ENCODE results near the gene LCE2D. TPM values are rescaled to one million over a fixed set of nuclear protein-coding genes. Genes with fewer than 3 reads are reported as not detected.
A peak's percentile ranks its signal among the peaks of the same experiment; 100 is the strongest.
"Not testable (repeated sequence)": the region's sequence is repeated elsewhere in the genome, so short reads cannot be mapped to it uniquely, and the experiment has no call there.

The LCE2D gene, protein sequence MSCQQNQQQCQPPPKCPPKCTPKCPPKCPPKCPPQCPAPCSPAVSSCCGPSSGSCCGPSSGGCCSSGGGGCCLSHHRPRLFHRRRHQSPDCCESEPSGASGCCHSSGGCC
- total RNA-seq = not detected in 2 replicates

DNA sequence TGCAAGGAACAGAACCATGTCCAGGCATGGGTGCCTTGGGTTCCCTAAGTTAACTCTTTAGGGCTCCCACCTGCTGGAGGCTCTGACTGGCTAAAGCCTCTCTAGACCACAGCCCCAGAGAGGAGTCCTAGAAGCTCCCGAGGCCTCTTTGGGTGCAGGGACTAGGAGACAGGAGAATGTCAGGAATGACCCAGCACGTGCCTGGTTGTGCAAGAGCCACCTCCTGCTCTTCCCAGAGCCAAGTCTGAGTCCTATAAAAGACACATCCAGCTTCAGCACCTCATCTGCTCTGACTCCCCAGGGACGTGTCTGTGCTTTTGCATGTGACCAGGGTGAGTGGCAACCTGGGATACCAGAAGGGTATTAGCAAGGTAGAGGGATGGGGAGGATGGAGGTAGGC is at the start of gene LCE2D:
Gene LCE2D (plus strand): TSS at position 283 of the 400 bp plus-strand sequence. CDS start 726 bp downstream, outside the sequence.
- DNase-seq (ENCODE audit: low read depth in 2 of 2) = no peak

DNA sequence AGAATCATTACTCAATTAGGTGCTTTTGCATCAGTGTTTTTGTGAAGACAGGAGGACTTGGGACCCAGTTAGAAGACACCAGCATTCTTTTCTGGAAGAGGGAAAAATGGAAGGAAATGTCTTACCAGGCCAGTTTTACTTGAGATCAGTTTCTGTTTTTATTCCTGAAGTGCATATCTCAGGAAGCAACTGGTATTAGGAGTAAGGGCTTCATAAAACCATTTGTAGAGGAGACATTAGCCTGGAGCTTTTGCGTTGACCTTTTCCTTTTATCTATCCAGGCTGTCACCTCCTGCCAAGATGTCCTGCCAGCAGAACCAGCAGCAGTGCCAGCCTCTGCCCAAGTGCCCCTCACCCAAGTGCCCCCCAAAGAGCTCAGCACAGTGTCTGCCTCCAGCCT is 49.7 kb upstream of the LCE2D start, which contains the start of gene LCE3B:
Gene LCE3B (plus strand): TSS at position 301 of the 400 bp plus-strand sequence. CDS start 0 bp downstream, at position 301.
- no peak for DNase-seq (ENCODE audit: low read depth in 2 of 2)

DNA sequence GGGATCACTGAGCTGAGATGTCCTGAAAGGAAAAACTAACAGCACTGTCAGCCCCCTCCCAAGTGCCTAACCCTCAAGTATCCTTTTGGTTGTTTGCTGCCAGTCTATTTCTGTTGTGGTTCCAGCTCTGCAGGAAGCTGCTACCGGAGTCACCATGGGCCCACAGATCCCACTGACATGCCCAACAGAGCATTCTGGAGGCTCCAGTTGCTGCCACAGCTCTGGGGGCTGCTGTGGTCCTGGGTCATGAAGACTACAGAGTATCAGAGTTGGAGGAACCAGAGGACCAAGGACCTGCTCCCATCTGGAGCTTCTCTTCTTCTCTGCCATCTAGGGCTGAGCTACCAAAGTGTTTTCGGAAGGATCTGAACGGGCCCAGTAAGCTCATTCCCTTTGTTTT is 41.2 kb upstream of the LCE2D start:
- DNase-seq (ENCODE audit: low read depth in 2 of 2) = no peak

DNA sequence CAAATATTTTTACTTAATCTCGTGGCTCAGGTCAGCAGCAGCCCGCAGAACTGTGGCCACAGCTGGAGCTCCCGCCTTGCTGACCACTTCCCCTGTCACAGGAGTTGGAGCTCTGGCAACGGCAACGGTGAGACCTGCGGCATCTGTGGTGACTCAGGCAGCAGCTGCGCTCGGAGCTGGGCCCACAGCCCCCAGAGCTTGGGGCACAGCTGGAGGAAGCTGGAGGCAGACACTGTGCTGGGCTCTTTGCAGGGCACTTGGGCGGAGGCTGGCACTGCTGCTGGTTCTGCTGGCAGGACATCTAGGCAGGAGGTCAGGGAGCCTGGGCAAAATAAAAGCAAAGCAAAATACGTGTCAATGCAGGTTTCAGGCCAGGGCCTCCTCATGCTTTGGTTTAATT is 40.4 kb upstream of the LCE2D start, which contains the start of gene LCE3A:
Gene LCE3A (minus strand): TSS at position 301 of the 400 bp plus-strand sequence. CDS start 0 bp downstream, at position 301.
- no peak for DNase-seq (ENCODE audit: low read depth in 2 of 2)

DNA sequence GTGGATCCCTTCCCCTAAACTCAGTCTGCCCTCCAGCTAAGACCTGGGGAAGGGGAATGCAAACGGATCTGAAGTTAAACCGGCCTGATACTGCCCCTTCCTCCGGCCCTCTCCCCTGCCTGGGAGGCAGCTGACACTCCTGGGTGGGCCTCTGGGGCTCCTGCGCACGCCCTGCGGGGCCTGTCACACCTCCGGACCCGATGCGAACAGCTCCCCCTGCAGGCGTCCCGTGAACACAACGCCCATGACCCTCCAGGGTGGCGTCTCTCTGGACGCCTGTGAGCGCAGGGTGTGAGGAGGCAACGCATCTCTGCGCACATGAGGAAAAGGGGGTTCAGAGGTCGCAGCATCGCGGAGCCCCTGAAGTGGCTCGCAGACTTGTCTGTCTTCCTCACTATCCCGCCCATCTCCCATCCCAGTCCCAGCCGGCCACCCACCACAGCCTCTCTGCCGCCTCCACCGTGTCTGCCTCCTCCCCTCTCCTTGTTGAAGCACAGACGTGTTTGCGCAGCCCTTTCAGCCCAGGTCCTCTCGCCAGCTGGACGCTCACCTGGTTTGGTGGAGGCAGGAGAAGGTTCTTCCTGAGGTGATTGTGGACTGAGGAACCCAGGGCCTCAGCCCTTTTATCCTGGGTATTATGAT is 39.9 kb upstream of the LCE2D start:
- no peak for DNase-seq (ENCODE audit: low read depth in 2 of 2)

DNA sequence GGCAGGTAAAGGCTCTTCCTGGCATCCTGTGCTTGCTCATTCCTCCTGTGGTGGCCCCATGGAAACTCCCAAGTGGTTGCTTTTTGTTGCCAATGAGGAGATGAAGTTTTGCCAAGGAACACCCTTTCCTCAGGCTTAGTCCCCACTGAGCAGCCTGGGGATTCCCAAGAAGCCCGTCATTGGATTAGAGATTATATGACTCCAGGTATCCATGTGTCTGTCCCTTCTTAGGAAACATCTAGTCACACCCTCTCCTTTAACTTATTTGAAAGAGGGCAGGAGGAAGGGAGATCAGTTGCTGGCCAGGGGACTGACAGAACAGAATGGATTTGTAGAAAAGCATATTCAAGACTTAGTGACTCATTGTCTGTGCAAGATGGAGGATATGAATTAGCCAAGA is 36.4 kb upstream of the LCE2D start:
- DNase-seq (ENCODE audit: low read depth in 2 of 2) = no peak

DNA sequence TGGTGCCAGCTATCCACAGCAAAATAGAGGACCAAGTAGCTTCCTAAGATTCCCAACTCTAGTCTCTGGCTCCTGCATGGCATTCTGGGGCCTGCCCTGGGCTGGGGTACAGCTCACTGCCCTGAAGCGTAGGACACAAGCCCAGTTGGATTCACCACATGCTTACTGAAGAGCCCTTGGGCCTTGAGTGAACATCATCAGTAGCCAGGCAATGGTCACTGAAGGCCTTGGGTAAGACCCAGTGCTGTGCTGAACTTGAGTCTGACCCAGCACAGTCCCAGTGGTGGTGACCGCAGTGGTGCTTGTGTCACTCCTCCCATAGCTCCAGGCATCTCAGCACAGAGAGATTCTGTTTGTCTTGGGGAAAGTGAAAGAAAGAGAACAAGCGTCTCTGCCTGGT is 32.6 kb upstream of the LCE2D start:
- no peak for DNase-seq (ENCODE audit: low read depth in 2 of 2)

DNA sequence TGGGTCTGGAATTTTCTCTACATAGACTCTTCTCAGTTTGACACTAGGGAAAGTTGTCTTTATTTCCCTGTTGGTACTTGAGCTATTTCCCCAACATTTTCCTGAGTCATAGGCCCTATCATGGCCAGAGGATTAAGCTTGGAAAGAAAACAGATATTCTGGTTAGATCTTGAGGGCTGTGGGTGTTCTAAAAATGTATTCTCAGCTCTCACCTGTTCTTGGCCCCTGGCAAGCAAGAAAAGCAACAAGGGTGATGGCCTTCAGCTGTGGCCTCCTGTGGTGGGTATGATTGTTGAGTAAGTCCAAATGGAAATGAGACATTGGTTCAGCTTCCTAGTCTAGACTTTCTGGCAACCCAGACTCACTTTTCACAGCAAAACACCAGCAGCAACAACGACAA is 22.8 kb upstream of the LCE2D start:
- no peak for DNase-seq (ENCODE audit: low read depth in 2 of 2)

DNA sequence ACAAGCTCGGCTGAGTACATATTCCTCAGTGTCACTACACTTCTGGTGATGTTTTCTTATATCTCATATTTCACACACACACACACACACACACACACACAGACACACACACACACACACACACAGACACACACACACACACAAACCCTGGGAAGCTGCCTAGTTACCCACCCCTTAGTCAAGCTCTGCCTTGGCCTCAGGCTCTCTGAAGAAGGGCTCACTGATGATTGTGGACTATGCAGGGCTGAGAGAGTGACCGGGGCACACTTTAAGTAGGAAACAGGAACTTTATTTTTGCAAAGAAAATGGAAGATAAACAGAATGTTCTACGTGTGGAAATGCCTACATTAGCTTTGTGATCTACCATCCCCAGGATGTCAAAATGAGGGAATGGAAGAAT is 19.2 kb upstream of the LCE2D start:
- DNase-seq (ENCODE audit: low read depth in 2 of 2) = no peak

DNA sequence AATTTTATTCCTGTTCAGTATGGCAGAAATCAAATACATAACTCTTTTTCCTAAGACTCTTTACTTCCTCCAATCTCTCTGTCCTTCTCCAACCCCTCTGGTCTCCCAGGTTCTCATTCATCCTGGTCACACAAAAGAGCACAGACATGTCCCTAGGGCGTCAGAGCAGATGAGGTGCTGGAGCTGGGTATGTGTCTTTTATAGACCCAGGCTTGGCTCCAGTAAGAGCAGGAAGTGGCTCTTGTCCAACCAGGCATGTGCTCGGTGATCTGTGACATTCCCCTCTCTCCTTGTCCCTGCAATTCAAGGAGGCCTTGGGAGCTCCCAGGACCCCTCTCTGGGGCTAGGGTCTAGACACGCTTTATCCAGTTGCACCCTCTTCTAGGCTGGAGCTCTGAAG is 18.0 kb upstream of the LCE2D start:
- peak in 1 of 2 donors; percentile 37 for DNase-seq (ENCODE audit: low read depth in 2 of 2)

DNA sequence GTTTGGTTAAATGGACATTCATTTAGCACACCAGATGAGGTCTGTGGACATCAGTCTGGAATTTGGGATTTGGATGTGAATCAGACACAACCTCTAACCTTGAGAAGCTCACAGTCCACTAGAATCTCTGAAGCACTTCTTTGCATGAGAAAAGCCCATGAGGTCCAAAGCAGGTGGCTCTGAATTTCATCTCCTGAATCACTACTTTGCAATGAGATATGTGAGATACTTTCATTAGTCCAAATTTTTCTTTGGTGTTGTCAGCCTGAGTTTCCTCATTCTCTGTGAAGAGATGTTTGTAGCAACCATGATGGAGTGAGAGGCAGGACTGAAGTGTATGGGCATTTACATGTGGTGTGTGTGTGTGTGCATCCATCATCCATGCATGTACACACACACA is 16.5 kb upstream of the LCE2D start:
- no peak for DNase-seq (ENCODE audit: low read depth in 2 of 2)

DNA sequence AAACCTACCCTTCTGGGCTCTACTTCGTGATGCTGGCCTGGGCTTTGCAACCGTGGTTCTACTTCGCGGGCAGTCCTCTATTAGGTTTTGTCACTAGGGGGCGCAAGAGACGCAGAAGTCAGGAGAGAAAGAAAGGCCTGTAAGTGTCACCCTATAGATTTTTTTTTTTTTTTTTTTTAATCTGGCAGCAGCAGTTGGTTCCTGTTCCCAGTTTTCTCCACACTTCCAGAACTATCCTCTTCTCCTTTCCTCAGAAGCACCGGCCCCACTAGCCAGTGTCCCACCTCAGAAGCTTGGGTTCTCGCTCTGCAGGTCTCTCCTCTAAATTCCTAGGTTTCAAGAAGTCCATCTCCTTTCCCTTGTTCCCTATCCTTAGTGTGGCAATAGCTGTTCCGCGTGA is 9.1 kb upstream of the LCE2D start:
- peak; percentile 61 to 70 for DNase-seq (ENCODE audit: low read depth in 2 of 2)

DNA sequence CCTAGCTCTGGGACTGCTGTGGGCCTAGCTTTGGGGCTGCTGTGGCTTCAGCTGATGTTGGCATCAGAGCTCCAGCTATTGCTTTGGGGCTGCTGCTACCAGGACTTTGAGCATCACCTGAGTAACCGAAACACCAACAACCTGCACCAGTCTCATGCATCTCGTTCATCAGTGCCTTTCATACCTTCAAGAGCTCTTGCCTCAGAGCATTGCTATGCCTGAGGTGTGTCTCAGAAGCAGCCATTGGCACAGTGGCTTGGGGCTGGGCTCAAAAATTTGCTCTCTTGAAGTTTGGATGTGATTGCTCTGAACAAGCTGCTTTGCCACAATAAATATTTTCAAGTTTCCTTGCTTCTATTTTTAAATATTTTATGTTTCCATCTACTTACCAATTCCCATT is 6.7 kb upstream of the LCE2D start:
- no peak for DNase-seq (ENCODE audit: low read depth in 2 of 2)

DNA sequence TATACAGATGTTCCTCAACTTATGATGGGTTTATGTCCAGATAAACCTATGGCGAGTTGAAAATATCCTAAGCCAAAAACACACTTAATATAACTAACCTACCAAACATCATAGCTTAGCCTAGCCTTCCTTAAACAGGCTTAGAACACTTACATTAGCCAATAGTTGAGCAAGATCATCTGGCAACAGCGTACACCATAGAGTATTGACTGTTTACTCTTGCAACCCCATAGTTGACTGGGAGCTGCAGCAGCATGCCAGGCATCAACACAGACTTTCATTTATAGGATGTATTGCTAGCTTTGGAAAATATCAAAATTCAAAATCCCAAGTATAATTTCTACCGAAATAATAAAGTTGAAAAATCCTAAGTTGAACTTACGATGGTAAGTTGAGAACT is 5.5 kb upstream of the LCE2D start:
- DNase-seq (ENCODE audit: low read depth in 2 of 2) = no peak

DNA sequence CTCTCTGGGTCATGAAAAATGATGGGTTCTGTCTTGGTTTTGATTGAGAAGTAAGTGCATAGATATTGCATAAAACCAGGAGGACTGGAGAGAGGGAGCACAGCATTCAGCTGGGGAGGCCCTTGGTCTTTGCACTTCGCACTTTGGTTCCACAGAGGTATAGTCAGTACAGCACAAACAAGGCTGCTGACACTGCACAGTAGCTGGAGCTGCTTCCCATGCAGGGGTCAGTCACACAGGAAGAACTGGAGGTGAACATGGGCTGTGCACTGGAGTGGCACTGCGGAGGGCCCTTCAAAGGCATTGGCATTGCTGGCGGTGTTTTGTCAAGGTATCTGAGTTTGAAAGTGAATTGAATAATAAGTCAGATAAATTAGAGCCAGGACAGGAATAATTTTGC is 4.5 kb upstream of the LCE2D start:
- DNase-seq (ENCODE audit: low read depth in 2 of 2) = no peak

DNA sequence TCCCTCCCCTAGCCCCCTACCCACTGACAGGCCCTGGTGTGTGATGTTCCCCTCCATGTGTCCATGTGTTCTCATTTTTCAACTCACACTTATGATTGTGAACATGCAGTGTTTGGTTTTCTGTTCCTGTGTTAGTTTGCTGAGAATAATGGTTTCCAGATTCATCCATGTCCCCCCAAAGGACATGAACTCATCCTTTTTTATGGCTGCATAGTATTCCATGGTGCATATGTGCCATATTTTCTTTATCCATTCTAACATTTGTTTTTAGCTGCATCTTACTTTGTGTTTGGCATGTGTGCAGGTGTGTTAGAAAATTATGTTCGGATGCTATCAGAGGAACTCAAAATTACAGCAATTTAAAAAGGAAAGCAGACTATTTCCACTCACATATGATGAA is 3.0 kb downstream of the LCE2D start:
- not testable (repeated sequence) for DNase-seq (ENCODE audit: low read depth in 2 of 2)

DNA sequence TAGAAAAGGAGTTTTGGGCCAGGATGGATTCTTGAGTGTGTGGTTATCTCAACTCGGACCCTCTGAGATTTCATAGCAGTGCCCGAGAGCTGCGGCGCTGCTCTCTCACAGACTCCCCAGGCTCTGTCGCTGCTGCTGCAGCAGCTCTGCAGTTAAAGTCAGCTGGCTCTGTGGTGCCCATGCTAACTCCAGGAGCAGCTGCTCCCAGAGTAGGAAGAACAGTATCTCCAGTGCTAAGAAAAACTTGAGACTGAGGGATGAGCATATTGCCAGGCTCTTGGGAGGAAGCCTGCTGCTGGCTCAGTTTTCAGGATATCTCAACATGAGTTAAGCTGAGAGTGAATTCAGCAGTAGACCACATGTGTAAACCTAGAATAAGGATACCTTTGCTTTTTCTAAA is 4.5 kb downstream of the LCE2D start:
- no peak for DNase-seq (ENCODE audit: low read depth in 2 of 2)

DNA sequence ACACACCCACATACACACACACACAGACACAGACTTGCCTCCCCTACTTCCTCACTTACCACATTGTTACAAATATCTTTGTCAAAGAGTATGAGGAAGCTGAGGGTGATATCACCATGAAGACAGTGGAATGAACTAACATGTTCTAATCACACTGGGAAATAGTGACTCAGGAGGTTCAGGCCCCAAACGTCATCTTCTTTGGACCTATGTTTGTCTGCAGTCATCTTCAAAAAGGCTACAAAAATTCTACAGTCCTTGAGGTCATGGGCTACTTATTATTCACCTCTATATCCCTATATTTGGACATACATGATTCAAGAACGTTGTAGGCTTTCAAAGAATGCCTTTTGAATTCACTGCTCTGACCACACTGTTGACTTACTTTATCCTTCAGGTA is 9.8 kb downstream of the LCE2D start:
- no peak for DNase-seq (ENCODE audit: low read depth in 2 of 2)

DNA sequence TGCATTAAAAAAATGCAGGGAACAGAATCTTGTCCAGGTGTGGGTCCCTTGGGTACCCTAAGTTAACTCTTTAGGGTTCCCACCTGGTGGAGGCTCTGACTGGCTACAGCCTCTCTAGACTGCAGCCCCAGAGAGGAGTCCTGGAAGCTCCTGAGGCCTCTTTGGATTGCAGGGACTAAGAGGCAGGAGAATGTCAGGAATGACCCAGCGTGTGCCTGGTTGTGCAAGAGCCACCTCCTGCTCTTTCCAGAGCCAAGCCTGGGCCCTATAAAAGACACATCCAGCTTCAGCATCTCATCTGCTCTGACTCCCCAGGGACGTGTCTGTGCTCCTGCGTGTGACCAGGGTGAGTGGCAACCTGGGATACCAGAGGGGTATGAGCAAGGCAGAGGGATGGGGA is 11.8 kb downstream of the LCE2D start, which contains the start of gene LCE2C:
Gene LCE2C (plus strand): TSS at position 297 of the 400 bp plus-strand sequence. CDS start 737 bp downstream, outside the sequence.
- not testable (repeated sequence) for DNase-seq (ENCODE audit: low read depth in 2 of 2)

DNA sequence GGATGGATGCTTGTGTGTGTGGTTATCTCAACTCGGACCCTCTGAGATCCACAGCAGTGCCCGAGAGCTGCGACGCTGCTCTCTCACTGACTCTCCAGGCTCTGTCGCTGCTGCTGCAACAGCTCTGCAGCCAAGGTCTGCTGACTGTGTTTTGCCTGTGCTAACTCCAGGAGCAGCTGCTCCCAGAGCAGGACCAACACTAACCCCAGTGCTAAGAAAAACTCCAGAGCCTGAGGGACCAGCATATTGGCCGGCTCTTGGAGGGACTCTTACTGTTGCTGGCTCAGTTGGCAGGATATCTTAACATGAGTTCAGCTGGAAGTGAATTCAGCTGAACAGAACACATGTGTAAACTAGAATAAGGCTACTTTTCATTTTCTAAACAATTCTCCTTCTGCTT is 16.3 kb downstream of the LCE2D start:
- no peak for DNase-seq (ENCODE audit: low read depth in 2 of 2)

DNA sequence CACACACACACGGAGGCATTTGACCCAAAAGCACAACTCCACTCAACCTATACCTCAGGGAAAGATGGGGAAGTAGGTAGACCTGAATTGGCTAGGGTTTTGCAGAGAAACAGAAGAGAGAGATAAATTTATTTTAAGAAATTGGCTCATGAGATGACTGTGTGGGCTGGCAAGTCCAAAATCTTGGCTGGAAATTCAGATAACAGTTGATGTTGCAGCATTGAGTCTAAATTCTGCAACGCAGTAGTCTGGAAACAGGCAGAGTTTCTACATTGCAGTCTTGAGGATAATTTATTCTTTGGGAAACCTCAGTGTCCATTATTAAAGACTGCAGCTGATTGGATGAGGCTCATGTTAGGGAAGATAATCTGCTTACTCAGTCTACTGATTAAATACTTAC is 18.4 kb downstream of the LCE2D start:
- no peak for DNase-seq (ENCODE audit: low read depth in 2 of 2)

DNA sequence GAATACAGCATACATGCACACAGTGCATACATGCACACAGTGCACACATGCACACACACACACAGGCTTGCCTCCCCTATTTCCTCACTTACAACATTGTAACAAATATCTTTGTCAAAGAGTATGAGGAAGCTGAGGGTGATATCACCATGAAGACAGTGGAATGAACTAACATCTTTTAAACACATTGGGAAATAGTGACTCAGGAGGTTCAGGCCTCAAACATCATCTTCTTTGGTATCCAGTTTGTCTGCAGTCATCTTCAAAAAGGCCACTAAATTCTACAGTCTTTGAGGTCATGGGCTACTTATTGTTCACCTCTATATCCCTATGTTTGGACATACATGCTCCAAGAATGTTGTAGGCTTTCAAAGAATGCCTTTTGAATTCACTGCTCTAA is 20.7 kb downstream of the LCE2D start:
- DNase-seq (ENCODE audit: low read depth in 2 of 2) = no peak

DNA sequence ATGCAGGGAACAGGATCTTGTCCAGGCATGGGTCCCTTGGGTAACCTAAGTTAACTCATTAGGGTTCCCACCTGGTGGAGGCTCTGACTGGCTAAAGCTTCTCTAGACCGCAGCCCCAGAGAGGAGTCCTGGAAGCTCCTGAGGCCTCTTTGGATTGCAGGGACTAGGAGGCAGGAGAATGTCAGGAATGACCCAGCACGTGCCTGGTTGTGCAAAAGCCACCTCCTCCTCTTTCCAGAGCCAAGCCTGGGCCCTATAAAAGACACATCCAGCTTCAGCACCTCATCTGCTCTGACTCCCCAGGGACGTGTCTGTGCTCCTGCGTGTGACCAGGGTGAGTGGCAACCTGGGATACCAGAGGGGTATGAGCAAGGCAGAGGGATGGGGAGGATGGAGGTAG is 22.6 kb downstream of the LCE2D start, which contains the start of gene LCE2B:
Gene LCE2B (plus strand): TSS at position 301 of the 400 bp plus-strand sequence. CDS start 721 bp downstream, outside the sequence.
- not testable (repeated sequence) for DNase-seq (ENCODE audit: low read depth in 2 of 2)

Measured in lung microvascular endothelial cell (primary cell).